Tibial artery (tissue), 4 donors: ENCODE data around the gene LLCFC1.

Experiments
- DNase-seq, 2 donors: peaks; one replicate each; pipeline ENCODE4 v3.0.0-alpha.2; 2019
- H3K27ac ChIP-seq, 2 donors: fragments of 200-600 bp; sonication (generic) in 1 of 2; 1 replicate in 1 of 2; 2 replicates in 1 of 2; pipeline ENCODE4 v1.5.1; 2018 to 2019; ENCODE audit warnings: mild to moderate bottlenecking in 1 of 2
- H3K27me3 ChIP-seq, 2 donors: fragments of 200-600 bp; sonication (generic) in 1 of 2; one replicate each; pipeline versions ENCODE4 v1.5.1 to v1.6.0; 2016 to 2019
- H3K36me3 ChIP-seq, 3 donors: fragments of 200-600 bp; sonication (generic) in 2 of 3; one replicate each; pipeline ENCODE4 v1.5.1; 2016 to 2019; ENCODE audit warnings: mild to moderate bottlenecking in 2 of 3
- H3K4me1 ChIP-seq, 4 donors: fragments of 200-600 bp; sonication (generic) in 2 of 4; 1 replicate in 3 of 4; 2 replicates in 1 of 4; pipeline ENCODE4 v1.5.1; 2016 to 2019
- H3K4me3 ChIP-seq, 2 donors: fragments of 200-600 bp; sonication (generic) in 1 of 2; 1 replicate in 1 of 2; 2 replicates in 1 of 2; pipeline ENCODE4 v1.5.1; 2018 to 2019; ENCODE audit warnings: mild to moderate bottlenecking in 2 of 2
- H3K9me3 ChIP-seq, 3 donors: fragments of 200-600 bp; sonication (generic) in 1 of 3; one replicate each; pipeline ENCODE4 v1.5.1; 2016 to 2019
- intact Hi-C: fragments of 100-400 bp; cut with DNase I; formaldehyde crosslinking; loops from one replicate; pipeline ENCODE4 v1.15.0; 2023; ENCODE audit warnings: low total_unique reads
- TF ChIP-seq, protein P1 (sequence below), 2 experiments: fragments of 200-600 bp in 1 of 2; fragments of 450-650 bp in 1 of 2; IDR thresholded peaks; one replicate each; pipeline ENCODE4 v1.5.1; 2017 to 2019; ENCODE audit warnings: antibody characterized with exemption in 2 of 2, mild to moderate bottlenecking in 1 of 2, moderate library complexity in 1 of 2

The LLCFC1 gene

DNA sequence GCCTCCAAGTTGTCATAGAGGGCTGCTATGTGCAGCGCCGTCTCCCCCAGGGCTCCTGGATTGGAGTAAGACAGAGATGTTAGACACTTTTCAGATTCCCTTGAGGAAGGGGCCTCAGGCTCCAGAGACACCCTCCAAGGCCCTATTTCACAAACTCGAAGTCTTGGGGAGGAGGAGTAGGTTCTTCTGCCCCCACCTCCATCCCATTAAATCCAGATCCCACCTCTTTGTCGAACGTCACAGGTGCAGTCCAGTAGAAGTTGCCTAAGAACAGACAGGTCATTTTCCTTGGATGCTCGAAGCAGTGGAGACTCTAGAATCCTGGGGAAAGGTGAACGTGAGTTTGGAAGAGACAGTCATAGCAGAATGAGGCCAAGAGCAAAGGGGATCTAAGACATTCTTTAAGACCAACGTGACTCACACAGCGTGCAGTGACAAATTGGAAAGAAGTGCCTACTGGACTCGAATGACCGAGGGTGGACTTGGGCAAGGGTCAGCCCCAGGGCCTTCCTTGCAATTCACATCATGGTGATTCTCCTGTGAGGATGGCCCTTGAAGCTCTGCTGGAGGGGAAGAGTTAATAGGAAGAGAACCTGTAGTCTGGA lies 9.1 kb upstream of the LLCFC1 start:
- Histone ChIP-seq H3K27me3 (peaks cover 0 to 3% of the 10 kb centered on the region in 2 donors), H3K4me3 (no peak overlapping the region), H3K9me3 (no peaks in the 10 kb centered on the region), H3K36me3 (no peaks in the 10 kb centered on the region), H3K4me1 (no peaks in the 10 kb centered on the region), H3K27ac (no peak overlapping the region)
- TF ChIP-seq, protein P1, sequence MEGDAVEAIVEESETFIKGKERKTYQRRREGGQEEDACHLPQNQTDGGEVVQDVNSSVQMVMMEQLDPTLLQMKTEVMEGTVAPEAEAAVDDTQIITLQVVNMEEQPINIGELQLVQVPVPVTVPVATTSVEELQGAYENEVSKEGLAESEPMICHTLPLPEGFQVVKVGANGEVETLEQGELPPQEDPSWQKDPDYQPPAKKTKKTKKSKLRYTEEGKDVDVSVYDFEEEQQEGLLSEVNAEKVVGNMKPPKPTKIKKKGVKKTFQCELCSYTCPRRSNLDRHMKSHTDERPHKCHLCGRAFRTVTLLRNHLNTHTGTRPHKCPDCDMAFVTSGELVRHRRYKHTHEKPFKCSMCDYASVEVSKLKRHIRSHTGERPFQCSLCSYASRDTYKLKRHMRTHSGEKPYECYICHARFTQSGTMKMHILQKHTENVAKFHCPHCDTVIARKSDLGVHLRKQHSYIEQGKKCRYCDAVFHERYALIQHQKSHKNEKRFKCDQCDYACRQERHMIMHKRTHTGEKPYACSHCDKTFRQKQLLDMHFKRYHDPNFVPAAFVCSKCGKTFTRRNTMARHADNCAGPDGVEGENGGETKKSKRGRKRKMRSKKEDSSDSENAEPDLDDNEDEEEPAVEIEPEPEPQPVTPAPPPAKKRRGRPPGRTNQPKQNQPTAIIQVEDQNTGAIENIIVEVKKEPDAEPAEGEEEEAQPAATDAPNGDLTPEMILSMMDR (IDR thresholded peaks at IDR 0.05): no peak
- intact Hi-C loops: no loop called here
- no peak for DNase-seq

DNA sequence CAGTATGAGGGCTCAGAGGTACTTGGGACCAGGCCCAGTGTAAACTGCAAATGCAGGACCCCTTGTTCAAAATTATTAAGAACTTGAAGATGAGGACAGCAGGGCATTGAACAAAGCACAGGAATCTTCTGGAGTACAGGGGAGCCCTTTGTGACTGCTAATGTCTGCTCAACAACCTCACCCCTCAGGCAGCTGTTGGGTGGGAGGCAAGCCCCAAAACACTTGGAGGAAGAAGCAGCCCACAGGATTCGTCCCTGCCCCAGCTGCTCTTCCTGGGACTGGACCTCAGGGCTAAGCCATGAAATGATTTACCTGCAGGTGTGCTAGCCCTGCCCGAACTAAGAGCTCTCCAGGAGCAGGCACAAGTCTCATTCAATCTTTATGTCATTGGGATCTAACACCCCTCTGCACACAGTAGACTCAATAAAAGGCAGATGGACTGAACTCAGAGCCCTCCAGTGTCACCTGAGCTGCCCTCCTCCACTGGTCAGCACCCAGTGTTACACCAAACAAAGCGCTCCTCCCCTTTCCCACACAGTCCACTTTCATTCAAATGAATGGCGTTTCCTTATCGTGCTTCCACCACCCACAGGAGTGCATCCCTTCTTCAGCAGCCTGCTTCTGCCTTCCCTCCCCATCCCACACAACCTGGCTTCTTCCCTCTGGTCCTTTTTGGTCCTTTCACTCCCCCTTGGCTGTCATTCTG lies 6.7 kb upstream of the LLCFC1 start:
- no peaks in the 10 kb centered on the region for H3K36me3 ChIP-seq
- no peak for DNase-seq
- H3K4me3 ChIP-seq: no peak overlapping the region
- TF ChIP-seq, protein P1 (IDR thresholded peaks at IDR 0.05): no peak
- H3K9me3 ChIP-seq: no peaks in the 10 kb centered on the region
- no peak overlapping the region for H3K27ac ChIP-seq
- H3K27me3 ChIP-seq: peaks cover 0 to 3% of the 10 kb centered on the region in 2 donors
- H3K4me1 ChIP-seq: no peaks in the 10 kb centered on the region
- intact Hi-C loops: no loop called here

DNA sequence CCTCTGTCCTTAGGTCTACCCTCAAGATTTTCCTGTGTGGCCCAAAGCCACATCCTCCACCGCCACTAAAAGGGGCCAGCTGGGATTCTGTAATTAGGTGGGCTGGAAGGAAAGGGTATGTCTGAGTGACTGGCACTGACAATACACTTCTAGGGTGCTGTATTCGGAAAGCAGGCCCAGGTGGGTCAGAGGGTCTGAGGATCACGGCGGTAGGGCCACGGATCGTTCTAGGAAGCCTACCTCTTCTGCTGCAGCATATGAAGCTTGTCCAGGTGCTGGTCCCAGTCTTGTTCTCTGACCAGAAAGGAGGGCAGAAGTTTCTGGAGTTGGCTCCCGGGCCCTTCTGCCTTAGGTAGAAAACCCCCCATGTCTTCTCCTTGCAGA lies 6.2 kb upstream of the LLCFC1 start:
- intact Hi-C loops: no loop called here
- H3K9me3 ChIP-seq: no peaks in the 10 kb centered on the region
- no peak for DNase-seq
- H3K4me3 ChIP-seq: no peak overlapping the region
- TF ChIP-seq, protein P1 (IDR thresholded peaks at IDR 0.05): no peak
- no peak overlapping the region for H3K27ac ChIP-seq
- H3K4me1 ChIP-seq: no peaks in the 10 kb centered on the region
- no peaks in the 10 kb centered on the region for H3K36me3 ChIP-seq
- H3K27me3 ChIP-seq: peaks cover 0 to 3% of the 10 kb centered on the region in 2 donors

DNA sequence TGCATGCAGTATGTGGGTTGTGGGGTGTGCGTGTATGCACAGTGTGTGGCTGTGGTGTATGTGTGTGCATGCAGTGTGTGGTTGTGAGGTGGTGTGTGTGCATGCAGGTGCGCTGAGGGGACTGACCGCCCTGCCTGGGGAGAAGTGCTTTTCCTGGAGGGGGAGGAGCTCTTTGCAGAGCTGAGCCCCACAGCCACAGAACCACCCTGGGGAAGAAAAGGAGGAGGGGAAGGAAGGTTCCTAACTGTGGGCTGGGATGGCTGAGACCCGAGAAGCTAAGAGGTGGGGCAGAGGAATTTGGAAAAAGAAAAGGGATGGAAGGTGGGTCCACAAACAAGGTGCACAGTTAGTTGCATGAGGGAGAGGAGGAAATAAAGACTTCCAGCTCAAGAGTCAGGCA lies 5.7 kb upstream of the LLCFC1 start, which contains the start of gene TRPV5:
TRPV5 (minus strand) TSS at position 123 of the 400 bp plus-strand sequence. CDS start 287 bp downstream, outside the sequence.
- Histone ChIP-seq H3K4me1 (no peaks in the 10 kb centered on the region), H3K4me3 (no peak within 1 kb of the TSS), H3K27ac (no peak within 1 kb of the TSS), H3K36me3 (no peaks in the 10 kb centered on the region), H3K27me3 (peaks cover 0 to 3% of the 10 kb centered on the region in 2 donors), H3K9me3 (no peaks in the 10 kb centered on the region)
- DNase-seq: no peak
- TF ChIP-seq, protein P1 (IDR thresholded peaks at IDR 0.05): no peak
- intact Hi-C loops: no loop called here

DNA sequence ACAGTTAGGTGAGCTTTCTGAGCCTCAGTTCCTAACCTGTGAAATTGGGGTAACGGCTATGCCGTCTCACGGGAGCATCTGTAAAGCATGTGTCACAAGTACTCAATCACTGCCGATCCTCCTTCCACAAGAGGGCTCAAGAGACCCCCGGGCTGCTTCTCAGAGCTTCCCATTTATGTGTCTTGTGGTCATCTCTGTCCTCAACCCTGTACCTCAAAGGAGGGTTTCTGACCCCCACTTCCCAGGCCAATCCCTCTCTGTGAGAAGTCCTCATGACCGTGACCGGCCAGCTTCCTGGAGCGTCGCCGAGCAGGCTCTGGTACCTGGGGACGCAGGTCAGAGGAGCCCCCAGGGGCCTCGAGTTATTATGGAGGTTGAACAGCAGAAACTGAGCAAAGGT lies 5.2 kb upstream of the LLCFC1 start:
- no peak for DNase-seq
- Histone ChIP-seq H3K4me3 (no peak overlapping the region), H3K4me1 (no peaks in the 10 kb centered on the region), H3K9me3 (no peaks in the 10 kb centered on the region), H3K27ac (no peak overlapping the region), H3K27me3 (peaks cover 0 to 3% of the 10 kb centered on the region in 2 donors), H3K36me3 (no peaks in the 10 kb centered on the region)
- intact Hi-C loops: no loop called here
- TF ChIP-seq, protein P1 (IDR thresholded peaks at IDR 0.05): no peak
